CD4-positive, alpha-beta T cell treated with Interleukin-21 for 1 hour (primary cell): ENCODE results near the gene SMIM5.

Experiments used
- DNase-seq: peaks from one replicate; pipeline ENCODE4 v3.0.0-alpha.2; 2020

SMIM5 gene

GRCh38 chr17:75642182-75642783 is 9.0 kb downstream of the SMIM5 start:
- no peak for DNase-seq

- DNase-seq = no peak
Measured at GRCh38 chr17:75642784-75643642, 9.8 kb downstream of the SMIM5 start.

- no peak for DNase-seq
Measured at GRCh38 chr17:75643643-75644017, 10.4 kb downstream of the SMIM5 start.

- DNase-seq = no peak
Measured at GRCh38 chr17:75645501-75645888, 12.3 kb downstream of the SMIM5 start.

- DNase-seq = peak; percentile 23
Measured at GRCh38 chr17:75645889-75646637, 12.8 kb downstream of the SMIM5 start.

- no peak for DNase-seq
Measured at GRCh38 chr17:75646638-75646992, 13.4 kb downstream of the SMIM5 start.

GRCh38 chr17:75647061-75647460 is 13.8 kb downstream of the SMIM5 start:
- no peak for DNase-seq

- no peak for DNase-seq
Measured at GRCh38 chr17:75647921-75648320, 14.7 kb downstream of the SMIM5 start.

- DNase-seq = no peak
Measured at GRCh38 chr17:75649687-75650086, 16.5 kb downstream of the SMIM5 start.

- DNase-seq = no peak
Measured at GRCh38 chr17:75650874-75651273, 17.6 kb downstream of the SMIM5 start.

GRCh38 chr17:75652341-75652740 is 19.1 kb downstream of the SMIM5 start:
- DNase-seq = no peak

- DNase-seq = peak; percentile 39
Measured at GRCh38 chr17:75652934-75653549, 19.8 kb downstream of the SMIM5 start.

- no peak for DNase-seq
Measured at GRCh38 chr17:75654176-75654575, 20.9 kb downstream of the SMIM5 start.

GRCh38 chr17:75658237-75658636 is 25.0 kb downstream of the SMIM5 start:
- DNase-seq = no peak

- no peak for DNase-seq
Measured at GRCh38 chr17:75661531-75661930, 28.3 kb downstream of the SMIM5 start.

GRCh38 chr17:75662511-75662910 is 29.3 kb downstream of the SMIM5 start:
- no peak for DNase-seq

GRCh38 chr17:75664099-75664549 is 30.9 kb downstream of the SMIM5 start:
- no peak for DNase-seq

- DNase-seq = no peak
Measured at GRCh38 chr17:75665981-75666380, 32.7 kb downstream of the SMIM5 start.

- peak; percentile 97 for DNase-seq
Measured at GRCh38 chr17:75666959-75667790, 33.9 kb downstream of the SMIM5 start, which contains the start of the genes RECQL5 and SAP30BP. RECQL5 (minus strand) TSS chr17:75667154; CDS start chr17:75666557, 597 bp downstream. SAP30BP (plus strand) TSS chr17:75667338; CDS start chr17:75667373, 35 bp downstream.

- no peak for DNase-seq
Measured at GRCh38 chr17:75667825-75668224, 34.6 kb downstream of the SMIM5 start.

- DNase-seq = no peak
Measured at GRCh38 chr17:75668489-75668888, 35.3 kb downstream of the SMIM5 start.

- no peak for DNase-seq
Measured at GRCh38 chr17:75670868-75671267, 37.6 kb downstream of the SMIM5 start.
